ENCODE measurements around the gene DCXR. TPM values are rescaled to one million over a fixed set of nuclear protein-coding genes. Genes with fewer than 3 reads are reported as not detected.

Gene DCXR
- total RNA-seq, 1 donor from 2014 or later: 144 TPM

DNA sequence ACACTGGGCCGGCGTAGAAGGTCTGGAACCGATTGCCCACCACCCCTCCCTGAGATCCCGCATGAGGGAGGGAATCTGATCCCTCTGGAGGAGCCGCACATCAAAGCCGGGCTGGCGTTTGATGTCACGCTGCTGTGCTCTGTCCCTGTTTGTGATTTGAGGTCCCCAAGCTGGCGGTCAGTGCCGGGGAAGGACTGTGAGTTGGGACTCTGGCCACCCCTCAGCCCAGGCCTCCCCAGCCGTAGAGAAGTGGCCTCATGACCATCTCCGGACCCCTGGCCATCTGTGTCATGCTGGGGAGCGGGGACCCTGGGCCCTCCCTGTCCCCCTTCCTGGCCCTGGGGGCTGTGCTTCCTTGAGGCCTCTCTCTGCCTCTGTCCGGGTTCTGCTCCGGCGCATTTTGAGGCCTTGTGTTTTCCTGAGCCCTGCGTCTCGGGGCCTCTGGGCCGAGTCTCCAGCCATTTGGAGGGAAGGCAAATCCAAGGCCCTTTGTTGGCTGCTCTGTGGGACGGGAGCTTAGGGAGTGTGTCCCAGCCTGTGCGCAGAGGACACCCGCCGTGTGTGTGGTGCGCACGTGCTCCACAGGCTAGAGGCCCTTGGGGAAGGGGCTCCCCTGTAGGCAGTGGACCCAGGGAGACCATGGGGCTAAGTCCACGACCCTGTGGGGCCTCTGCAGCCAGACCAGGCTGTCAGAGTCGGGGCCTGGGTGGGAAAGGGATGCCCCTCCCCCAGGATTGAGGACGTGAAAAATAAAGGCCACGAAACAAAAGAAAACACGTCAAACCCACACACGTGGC is 45.0 kb downstream of the DCXR start:
- intact Hi-C loops (cut with DNase I): no loop called here
- DNase-seq (ENCODE audit: low spot score): no peak

DNA sequence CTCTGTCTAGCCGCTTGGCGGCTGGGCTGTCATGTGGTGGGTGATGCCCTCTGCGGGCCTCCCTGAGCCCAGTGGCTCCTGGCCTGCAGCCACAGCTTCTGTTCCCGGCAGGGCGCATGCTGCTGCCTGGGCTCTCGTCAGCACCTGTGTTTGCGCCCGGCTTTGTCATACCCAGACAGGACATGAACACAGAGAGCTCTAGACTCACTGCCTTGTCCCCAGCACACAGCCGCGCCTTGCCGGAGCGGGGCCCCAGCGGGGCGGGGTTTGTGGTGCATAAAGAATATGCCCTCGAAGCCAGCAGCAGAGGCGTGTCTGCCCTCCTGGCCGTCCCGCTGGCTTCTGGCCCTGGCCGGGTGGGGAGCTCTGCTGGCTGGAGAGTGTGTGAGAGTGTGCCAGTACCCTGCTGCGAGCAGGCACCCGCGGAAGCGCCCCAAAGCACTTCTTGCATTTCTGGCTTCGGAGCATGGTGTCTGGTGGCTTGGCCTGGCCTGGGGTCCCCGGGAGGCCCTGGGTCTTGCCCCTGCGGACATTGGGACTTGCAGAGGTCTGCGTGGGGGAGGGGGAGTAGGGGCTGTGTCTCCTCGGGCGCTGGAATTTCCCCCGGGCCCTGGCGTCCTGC is 45.7 kb downstream of the DCXR start:
- DNase-seq (ENCODE audit: low spot score): peak; percentile 85
- intact Hi-C loops (cut with DNase I): no loop called here

DNA sequence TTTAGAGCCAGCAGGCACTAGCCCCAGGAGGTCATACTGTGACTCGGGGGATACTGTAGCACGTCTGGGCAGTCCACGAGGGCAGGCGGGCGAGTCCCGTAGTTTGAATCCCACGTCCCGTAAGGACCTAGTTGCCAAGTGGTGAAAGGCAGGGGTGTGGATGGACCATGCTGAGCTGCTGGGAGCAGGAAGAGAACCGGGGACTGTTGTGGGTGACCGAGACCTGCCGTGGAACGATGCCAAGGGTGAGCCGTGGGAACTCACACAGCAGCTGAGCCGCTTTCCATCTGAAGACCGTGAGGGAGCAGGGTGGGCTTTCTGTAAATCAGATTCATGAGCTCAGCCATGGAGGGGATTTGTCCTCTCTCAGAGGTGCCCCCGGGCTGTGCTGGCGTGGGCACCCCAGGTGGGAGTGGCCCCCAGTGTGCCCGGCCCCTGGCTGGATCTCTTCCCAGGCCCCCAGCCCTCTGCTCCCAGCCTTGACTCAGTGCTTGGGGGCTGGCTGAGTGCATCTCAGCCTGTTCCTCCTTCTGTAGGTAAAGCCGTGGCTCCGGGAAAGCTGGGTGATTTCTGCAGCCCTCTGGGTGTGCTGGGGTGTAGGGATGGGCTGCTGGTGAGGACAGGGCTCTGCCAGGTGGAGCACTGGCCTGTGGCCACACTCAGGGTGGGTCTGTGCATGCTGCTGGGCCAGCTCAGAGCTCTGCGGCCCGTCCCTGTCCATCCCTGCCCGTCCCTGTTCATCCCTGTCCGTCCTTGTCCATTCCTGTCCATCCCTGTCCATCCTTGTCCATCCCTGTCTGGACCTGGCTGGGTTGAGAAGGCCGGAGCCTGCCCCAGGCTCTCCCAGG is 46.4 kb downstream of the DCXR start:
- intact Hi-C loops (cut with DNase I): no loop called here
- DNase-seq (ENCODE audit: low spot score): no peak

DNA sequence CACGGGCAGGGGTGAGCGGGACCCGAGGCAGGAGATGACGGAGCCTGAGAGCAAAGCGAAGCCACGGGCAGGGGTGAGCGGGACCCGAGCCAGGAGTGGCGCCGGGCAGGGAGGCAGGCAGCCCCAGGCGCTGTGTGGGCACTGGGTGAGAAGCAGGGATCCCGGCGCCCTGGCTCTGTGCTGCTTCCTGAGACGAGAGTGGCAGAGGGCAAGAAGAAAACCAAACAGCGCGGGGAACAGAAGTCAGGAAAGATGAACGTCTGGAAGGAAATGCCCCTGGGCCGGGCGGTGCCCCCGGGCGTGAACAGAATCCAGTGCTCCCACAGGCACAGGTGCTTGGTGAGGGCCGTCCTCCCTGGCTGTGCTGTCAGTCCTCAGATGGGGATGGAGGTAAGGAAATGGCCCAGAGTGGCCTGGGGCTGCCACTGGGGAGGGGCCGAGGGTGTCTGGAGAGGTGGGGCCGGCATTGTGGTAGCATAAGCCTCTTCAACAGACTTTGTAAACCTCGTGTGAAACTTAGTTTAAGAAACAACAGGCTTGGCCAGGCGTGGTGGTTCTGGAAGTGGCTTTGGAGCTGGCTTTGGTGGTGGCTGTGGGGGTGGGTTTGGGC is 50.2 kb downstream of the DCXR start:
- DNase-seq (ENCODE audit: low spot score): no peak
- intact Hi-C loops (cut with DNase I): no loop called here

DNA sequence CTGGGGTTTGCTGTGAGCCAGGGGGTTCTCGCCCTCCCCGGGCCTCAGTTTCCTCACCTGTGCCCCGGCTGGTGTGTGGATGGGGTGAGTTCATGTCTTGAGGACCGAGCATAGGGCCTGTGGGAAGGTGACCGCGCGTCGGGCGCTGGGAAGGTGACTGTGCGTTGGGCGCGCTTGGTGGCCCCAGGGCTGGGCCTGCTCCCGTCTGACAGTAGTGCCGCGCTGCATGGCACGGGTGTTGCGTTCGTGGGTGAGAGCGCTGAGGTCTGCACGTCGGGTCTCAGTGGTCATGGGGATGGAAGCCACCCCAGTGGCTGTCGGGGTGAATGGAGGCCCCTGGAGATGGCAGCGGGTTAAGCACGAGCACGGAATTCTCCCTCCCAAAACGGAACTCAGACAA is 50.9 kb downstream of the DCXR start:
- intact Hi-C loops (cut with DNase I): no loop called here
- no peak for DNase-seq (ENCODE audit: low spot score)

Other genes starting within 250 kb of the DCXR start
- not detected for gene GCGR, start 233.5 kb downstream of the DCXR start, total RNA-seq
- 102 TPM for gene MCRIP1, start 204.4 kb downstream of the DCXR start, total RNA-seq
- gene PPP1R27, start 202.6 kb downstream of the DCXR start, total RNA-seq: 0.32 TPM
- 371 TPM for gene P4HB, start 177.2 kb downstream of the DCXR start, total RNA-seq
- 158 TPM for gene ARHGDIA, start 166.4 kb downstream of the DCXR start, total RNA-seq
- gene ALYREF, start 146.1 kb downstream of the DCXR start, total RNA-seq: 40.1 TPM
- 131 TPM for gene ANAPC11, start 146.0 kb downstream of the DCXR start, total RNA-seq
- 0.51 TPM for gene NPB, start 135.5 kb downstream of the DCXR start, total RNA-seq
- 47.1 TPM for gene PCYT2, start 126.3 kb downstream of the DCXR start, total RNA-seq
- 8.3 TPM for gene SIRT7, start 119.5 kb downstream of the DCXR start, total RNA-seq
- 24.4 TPM for gene MAFG, start 110.0 kb downstream of the DCXR start, total RNA-seq
- 7.8 TPM for gene PYCR1, start 100.4 kb downstream of the DCXR start, total RNA-seq
- 4.4 TPM for gene MYADML2, start 90.5 kb downstream of the DCXR start, total RNA-seq
- gene NOTUM, start 76.5 kb downstream of the DCXR start, total RNA-seq: 0.38 TPM
- gene ASPSCR1, start 60.1 kb downstream of the DCXR start, total RNA-seq: 25.5 TPM
- gene CENPX, start 14.8 kb downstream of the DCXR start, total RNA-seq: 22.8 TPM
- 3.3 TPM for gene LRRC45, start 14.4 kb downstream of the DCXR start, total RNA-seq
- gene RAC3, start 6.0 kb downstream of the DCXR start, total RNA-seq: 0.65 TPM
- 21.0 TPM for gene RFNG, start 14.1 kb upstream of the DCXR start, total RNA-seq
- gene GPS1, start 14.2 kb upstream of the DCXR start, total RNA-seq: 67.4 TPM
- 47.6 TPM for gene DUS1L, start 28.1 kb upstream of the DCXR start, total RNA-seq
- gene FASN, start 60.5 kb upstream of the DCXR start, total RNA-seq: 22.9 TPM
- 10.6 TPM for gene CCDC57, start 175.1 kb upstream of the DCXR start, total RNA-seq
- gene SLC16A3, start 191.3 kb upstream of the DCXR start, total RNA-seq: 20.7 TPM
- gene CSNK1D, start 236.0 kb upstream of the DCXR start, total RNA-seq: 80.9 TPM